Measurements from ENCODE around the gene EPS8. TPM values are rescaled to one million over a fixed set of nuclear protein-coding genes. Genes with fewer than 3 reads are reported as not detected.

Gene EPS8
- total RNA-seq, 1 experiment from 2014 or later, result 7.5 TPM

GRCh38 chr12:15778126-15778525 lies 11.1 kb downstream of the EPS8 start:
- Mint-ChIP-seq H3K4me3 (no peak overlapping the region), H3K36me3 (no peaks in the 10 kb centered on the region), H3K9me3 (no peaks in the 10 kb centered on the region), H3K4me1 (no peaks in the 10 kb centered on the region), H3K27ac (no peak overlapping the region), H3K27me3 (ENCODE audit: low read depth) (no peaks in the 10 kb centered on the region)
- no peak for ATAC-seq
- ChIA-PET CTCF (no interaction called here), POLR2A (no interaction called here)
- DNase-seq (ENCODE audit: low spot score), result no peak
- no peak for TF ChIP-seq JAZF1 (CRISPR knock-in tag; IDR thresholded peaks at IDR 0.05)
- no peak for TF ChIP-seq MLX (CRISPR knock-in tag; IDR thresholded peaks at IDR 0.05)
- TF ChIP-seq TEAD1 (CRISPR knock-in tag; IDR thresholded peaks at IDR 0.05), result no peak
- TF ChIP-seq, protein P1, sequence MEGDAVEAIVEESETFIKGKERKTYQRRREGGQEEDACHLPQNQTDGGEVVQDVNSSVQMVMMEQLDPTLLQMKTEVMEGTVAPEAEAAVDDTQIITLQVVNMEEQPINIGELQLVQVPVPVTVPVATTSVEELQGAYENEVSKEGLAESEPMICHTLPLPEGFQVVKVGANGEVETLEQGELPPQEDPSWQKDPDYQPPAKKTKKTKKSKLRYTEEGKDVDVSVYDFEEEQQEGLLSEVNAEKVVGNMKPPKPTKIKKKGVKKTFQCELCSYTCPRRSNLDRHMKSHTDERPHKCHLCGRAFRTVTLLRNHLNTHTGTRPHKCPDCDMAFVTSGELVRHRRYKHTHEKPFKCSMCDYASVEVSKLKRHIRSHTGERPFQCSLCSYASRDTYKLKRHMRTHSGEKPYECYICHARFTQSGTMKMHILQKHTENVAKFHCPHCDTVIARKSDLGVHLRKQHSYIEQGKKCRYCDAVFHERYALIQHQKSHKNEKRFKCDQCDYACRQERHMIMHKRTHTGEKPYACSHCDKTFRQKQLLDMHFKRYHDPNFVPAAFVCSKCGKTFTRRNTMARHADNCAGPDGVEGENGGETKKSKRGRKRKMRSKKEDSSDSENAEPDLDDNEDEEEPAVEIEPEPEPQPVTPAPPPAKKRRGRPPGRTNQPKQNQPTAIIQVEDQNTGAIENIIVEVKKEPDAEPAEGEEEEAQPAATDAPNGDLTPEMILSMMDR (IDR thresholded peaks at IDR 0.05), result no peak
- no peak for TF ChIP-seq ATF6 (CRISPR knock-in tag; IDR thresholded peaks at IDR 0.05)
- TF ChIP-seq, protein P2, sequence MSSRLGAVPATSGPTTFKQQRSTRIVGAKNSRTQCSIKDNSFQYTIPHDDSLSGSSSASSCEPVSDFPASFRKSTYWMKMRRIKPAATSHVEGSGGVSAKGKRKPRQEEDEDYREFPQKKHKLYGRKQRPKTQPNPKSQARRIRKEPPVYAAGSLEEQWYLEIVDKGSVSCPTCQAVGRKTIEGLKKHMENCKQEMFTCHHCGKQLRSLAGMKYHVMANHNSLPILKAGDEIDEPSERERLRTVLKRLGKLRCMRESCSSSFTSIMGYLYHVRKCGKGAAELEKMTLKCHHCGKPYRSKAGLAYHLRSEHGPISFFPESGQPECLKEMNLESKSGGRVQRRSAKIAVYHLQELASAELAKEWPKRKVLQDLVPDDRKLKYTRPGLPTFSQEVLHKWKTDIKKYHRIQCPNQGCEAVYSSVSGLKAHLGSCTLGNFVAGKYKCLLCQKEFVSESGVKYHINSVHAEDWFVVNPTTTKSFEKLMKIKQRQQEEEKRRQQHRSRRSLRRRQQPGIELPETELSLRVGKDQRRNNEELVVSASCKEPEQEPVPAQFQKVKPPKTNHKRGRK (CRISPR knock-in tag; IDR thresholded peaks at IDR 0.05; ENCODE audit: borderline replicate concordance), result no peak
- TF ChIP-seq ZNF281 (CRISPR knock-in tag; IDR thresholded peaks at IDR 0.05), result no peak
- TF ChIP-seq NR1H2 (CRISPR knock-in tag; IDR thresholded peaks at IDR 0.05), result no peak
- no peak for TF ChIP-seq E2F5 (CRISPR knock-in tag; IDR thresholded peaks at IDR 0.05)
- TF ChIP-seq SMAD4 (CRISPR knock-in tag; IDR thresholded peaks at IDR 0.05), result no peak

DNA sequence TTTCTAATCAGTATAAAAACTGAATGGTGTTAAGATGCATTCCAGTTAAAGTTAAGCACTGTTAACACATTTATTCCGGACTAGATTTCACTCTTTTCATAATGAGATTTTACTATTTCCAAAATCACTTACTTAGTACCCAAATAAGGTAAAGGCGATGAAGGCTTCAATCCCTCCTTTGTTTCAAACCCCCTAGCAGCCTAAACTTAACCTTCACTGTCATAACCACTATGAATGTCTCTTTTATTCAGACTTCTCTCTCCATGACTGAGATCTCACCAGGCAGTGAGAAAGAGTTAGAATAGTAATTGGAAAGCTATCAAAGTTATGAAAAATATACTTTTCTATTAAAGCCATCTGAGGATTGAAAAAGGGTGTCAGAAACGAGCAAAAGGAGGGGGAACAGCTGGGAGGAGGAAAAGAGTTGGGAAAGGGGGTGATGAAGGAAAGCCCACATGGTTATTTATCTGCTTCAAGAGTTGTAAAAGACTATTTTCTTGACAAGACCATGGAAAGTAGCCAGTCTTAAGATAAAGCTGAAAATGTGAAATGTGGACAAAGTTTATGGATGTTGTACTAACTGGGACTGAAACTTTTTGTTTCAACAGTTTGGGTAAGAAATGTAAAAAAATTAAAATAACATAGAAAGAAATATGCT lies 11.7 kb downstream of the EPS8 start:
- ChIA-PET CTCF (no interaction called here), POLR2A (no interaction called here)
- no peaks in the 10 kb centered on the region for H3K4me1 Mint-ChIP-seq
- no peaks in the 10 kb centered on the region for H3K27me3 Mint-ChIP-seq (ENCODE audit: low read depth)
- no peak overlapping the region for H3K27ac Mint-ChIP-seq
- no peaks in the 10 kb centered on the region for H3K36me3 Mint-ChIP-seq
- no peaks in the 10 kb centered on the region for H3K9me3 Mint-ChIP-seq
- no peak overlapping the region for H3K4me3 Mint-ChIP-seq
- ATAC-seq (no peak), DNase-seq (ENCODE audit: low spot score) (no peak)
- TF ChIP-seq GABPB1 (CRISPR knock-in tag; IDR thresholded peaks at IDR 0.05) (no peak), ZNF671 (CRISPR knock-in tag; IDR thresholded peaks at IDR 0.05) (no peak), IRF2 (CRISPR knock-in tag; IDR thresholded peaks at IDR 0.05; ENCODE audit: borderline replicate concordance, low read depth) (no peak), ZNF232 (CRISPR knock-in tag; IDR thresholded peaks at IDR 0.05) (no peak), ZNF121 (CRISPR knock-in tag; IDR thresholded peaks at IDR 0.05) (no peak), USF1 (CRISPR knock-in tag; IDR thresholded peaks at IDR 0.05) (no peak), ZNF532 (CRISPR knock-in tag; IDR thresholded peaks at IDR 0.05; ENCODE audit: borderline replicate concordance) (no peak), ZNF396 (CRISPR knock-in tag; IDR thresholded peaks at IDR 0.05; ENCODE audit: borderline replicate concordance) (no peak)
